Posterior cingulate gyrus (tissue), 11 donors: ENCODE data around the gene GARIN1A.
A peak's percentile ranks its signal among the peaks of the same experiment; 100 is the strongest.
"Not testable (repeated sequence)": the region's sequence is repeated elsewhere in the genome, so short reads cannot be mapped to it uniquely, and the experiment has no call there.

Source experiments
- DNase-seq, 10 donors: peaks; one replicate each; pipeline versions ENCODE4 v3.0.0 to v3.0.0-alpha.2; 2020 to 2021; ENCODE audit warnings: mixed read lengths in 3 of 10
- intact Hi-C: fragments of 100-400 bp; cut with DNase I; formaldehyde crosslinking; loops from one replicate; pipeline ENCODE4 v1.15.1; 2023

Gene GARIN1A

GRCh38 chr7:128681794-128682537 lies 9.9 kb downstream of the GARIN1A start:
- intact Hi-C loops = no loop called here
- peak in 1 of 10 donors; percentile 18 for DNase-seq

DNA sequence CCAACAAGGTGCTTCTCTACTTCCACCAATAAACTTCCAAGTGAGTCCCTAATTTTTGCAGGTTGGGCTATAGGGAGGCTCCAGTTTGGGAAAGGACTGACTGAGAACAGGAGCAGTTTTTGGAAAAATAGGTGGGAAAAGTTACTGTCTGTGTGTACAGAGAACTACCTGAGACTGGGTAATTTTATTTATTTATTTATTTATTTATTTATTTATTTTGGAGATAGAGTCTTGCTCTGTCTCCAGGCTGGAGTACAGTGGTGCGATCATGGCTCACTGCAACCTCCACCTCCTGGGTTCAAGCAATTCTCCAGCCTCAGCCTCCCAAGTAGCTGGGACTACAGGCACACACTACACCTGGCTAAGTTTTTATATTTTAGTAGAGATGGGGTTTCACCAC lies 11.2 kb downstream of the GARIN1A start:
- DNase-seq = peak in 1 of 10 donors; percentile 16
- intact Hi-C loops = not testable (repeated sequence)

DNA sequence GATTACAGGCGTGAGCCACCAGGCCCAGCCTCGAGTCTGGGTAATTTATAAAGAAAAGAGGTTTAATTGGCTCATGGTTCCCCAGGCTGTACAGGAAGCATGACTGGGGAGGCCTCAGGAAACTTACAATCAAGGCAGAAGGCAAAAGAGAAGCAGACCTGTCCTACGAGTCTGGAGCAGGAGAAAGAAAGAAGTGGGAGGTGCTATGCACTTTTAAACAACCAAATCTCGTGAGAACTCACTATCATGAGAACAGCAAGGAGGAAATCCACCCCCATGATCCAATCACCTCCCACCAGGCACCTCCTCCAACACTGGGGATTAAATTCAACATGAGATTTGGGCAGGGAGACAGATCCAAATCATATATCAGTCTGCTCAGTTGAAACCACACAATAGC lies 11.6 kb downstream of the GARIN1A start:
- DNase-seq, intact Hi-C loops: not testable (repeated sequence)

DNA sequence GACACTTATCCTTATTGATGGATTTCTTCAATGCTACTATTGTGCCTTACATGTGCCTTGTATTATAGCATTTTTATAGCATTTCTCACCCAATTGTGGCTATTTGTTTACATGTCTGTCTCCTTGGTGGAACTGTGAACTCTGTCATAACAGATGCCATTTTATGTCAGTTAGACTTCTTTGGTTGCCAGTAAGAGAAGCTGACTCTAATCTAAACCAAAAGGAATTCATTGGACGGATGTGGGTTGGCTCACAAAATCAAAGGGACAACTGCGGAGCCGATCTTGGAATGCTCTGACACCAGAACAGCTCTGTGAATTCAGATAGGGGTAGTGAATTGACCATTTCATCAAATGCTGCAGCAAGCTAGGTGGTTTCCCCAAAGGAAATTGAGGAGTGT lies 15.0 kb downstream of the GARIN1A start:
- no peak for DNase-seq
- intact Hi-C loops = no loop called here

DNA sequence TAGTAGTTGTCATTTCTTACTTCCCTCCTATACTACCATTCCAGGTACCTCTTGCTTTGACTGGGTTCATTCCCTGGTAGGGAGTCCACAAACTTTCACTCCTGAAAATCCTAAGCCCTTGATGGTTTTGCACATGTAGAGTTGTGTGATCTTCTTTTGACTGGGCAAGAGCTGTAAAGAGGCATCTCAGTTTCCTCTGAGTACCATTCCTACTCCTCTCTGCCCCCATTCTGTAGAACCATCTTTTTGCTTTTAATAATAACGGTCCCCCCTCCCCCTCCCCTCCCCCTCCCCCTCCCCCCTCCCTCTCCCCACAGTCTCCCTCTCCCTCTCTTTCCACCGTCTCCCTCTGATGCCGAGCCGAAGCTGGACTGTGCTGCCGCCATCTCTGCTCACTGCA lies 16.4 kb downstream of the GARIN1A start:
- intact Hi-C loops = no loop called here
- DNase-seq = no peak

DNA sequence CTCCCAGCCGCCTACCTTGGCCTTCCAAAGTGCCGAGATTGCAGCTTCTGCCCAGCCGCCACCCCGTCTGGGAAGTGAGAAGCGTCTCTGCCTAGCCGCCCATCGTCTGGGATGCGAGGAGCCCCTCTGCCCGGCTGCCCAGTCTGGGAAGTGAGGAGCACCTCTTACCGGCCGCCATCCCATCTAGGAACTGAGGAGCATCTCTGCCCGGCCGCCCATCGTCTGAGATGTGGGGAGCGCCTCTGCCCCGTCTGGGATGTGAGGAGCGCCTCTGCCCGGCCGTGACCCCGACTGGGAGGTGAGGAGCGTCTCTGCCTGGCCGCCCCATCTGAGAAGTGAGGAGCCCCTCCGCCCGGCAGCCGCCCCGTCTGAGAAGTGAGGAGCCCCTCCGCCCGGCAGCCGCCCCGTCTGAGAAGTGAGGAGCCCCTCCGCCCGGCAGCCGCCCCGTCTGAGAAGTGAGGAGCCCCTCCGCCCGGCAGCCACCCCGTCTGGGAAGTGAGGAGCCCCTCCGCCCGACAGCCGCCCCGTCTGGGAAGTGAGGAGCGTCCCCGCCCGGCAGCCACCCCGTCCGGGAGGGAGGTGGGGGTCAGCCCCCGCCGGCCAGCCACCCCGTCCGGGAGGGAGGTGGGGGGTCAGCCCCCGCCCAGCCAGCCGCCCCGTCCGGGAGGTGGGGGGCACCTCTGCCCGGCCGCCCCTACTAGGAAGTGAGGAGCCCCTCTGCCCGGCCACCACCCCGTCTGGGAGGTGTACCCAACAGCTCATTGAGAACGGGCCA lies 17.3 kb downstream of the GARIN1A start:
- intact Hi-C loops = not testable (repeated sequence)
- DNase-seq = peak in 1 of 10 donors; percentile 85

- intact Hi-C loops = no loop called here
- no peak for DNase-seq
Measured at GRCh38 chr7:128691227-128691626, 19.1 kb downstream of the GARIN1A start.

- DNase-seq = no peak
- intact Hi-C loops = no loop called here
Measured at GRCh38 chr7:128692623-128693270, 20.7 kb downstream of the GARIN1A start.

- intact Hi-C loops = no loop called here
- no peak for DNase-seq
Measured at GRCh38 chr7:128693373-128694015, 21.4 kb downstream of the GARIN1A start.

DNA sequence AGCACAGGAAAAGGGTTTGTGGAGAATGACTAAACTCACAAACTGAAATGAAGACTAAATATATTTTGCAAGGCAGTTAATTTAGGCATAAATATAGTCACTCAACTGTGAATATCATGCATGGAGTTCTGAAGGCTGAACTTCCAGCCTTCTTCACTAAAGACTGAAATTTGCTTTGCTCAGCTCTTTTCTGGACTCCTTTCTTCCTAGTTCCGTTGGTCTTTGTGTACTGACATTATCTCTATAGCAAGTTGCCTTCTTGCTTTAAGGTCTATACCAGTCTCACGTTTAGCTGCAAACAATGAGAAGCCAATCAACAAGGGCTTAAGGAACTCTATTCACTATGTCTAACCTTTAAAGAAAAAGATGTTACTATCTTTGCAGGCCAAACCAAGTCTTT lies 22.6 kb downstream of the GARIN1A start:
- no peak for DNase-seq
- intact Hi-C loops = no loop called here

- peak in 5 of 10 donors; percentile 11 to 87 (median 22) for DNase-seq
Measured at GRCh38 chr7:128697302-128697905, 25.3 kb downstream of the GARIN1A start.

GRCh38 chr7:128699196-128699712 lies 27.2 kb downstream of the GARIN1A start:
- no peak for DNase-seq
- intact Hi-C loops = no loop called here

More at GRCh38 chr7:128697302-128697905, 25.3 kb downstream of the GARIN1A start:
- intact Hi-C loops = no loop called here

- intact Hi-C loops = no loop called here
- no peak for DNase-seq
Measured at GRCh38 chr7:128699895-128700294, 27.8 kb downstream of the GARIN1A start.

- no peak for DNase-seq
- intact Hi-C loops = no loop called here
Measured at GRCh38 chr7:128701062-128701785, 29.1 kb downstream of the GARIN1A start.

- intact Hi-C loops = no loop called here
- no peak for DNase-seq
Measured at GRCh38 chr7:128703609-128704241, 31.6 kb downstream of the GARIN1A start.

- DNase-seq = no peak
- intact Hi-C loops = no loop called here
Measured at GRCh38 chr7:128705891-128706333, 33.8 kb downstream of the GARIN1A start.

GRCh38 chr7:128707752-128708151 lies 35.7 kb downstream of the GARIN1A start:
- no peak for DNase-seq
- intact Hi-C loops = no loop called here

GRCh38 chr7:128708235-128708634 lies 36.1 kb downstream of the GARIN1A start:
- DNase-seq = no peak
- intact Hi-C loops = no loop called here

DNA sequence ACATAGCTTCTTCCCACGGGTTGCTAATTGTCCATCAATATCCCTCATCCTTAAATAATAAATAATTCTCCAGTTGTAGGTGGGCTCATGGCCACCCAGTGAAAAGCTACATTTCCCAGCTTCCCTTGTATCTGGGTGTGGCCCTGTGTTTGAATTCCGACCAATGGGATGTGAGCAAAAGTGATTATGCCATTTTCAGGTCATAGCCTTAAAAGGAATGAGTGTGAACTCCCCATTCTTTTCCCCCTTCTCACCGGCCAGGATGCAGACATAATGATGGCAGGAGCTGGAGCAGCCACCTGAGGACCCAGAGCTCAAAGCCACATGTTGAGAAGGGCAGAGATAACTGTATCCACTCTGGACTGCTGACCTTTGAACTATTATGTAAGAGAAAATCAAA lies 36.7 kb downstream of the GARIN1A start:
- intact Hi-C loops = no loop called here
- no peak for DNase-seq
